ENCODE results near the gene XRN1. TPM values are rescaled to one million over a fixed set of nuclear protein-coding genes. Genes with fewer than 3 reads are reported as not detected.
"Not testable (repeated sequence)": the region's sequence is repeated elsewhere in the genome, so short reads cannot be mapped to it uniquely, and the experiment has no call there.

Gene XRN1
- total RNA-seq, 2 donors from 2014 or later = 32.1 to 33.3 TPM

DNA sequence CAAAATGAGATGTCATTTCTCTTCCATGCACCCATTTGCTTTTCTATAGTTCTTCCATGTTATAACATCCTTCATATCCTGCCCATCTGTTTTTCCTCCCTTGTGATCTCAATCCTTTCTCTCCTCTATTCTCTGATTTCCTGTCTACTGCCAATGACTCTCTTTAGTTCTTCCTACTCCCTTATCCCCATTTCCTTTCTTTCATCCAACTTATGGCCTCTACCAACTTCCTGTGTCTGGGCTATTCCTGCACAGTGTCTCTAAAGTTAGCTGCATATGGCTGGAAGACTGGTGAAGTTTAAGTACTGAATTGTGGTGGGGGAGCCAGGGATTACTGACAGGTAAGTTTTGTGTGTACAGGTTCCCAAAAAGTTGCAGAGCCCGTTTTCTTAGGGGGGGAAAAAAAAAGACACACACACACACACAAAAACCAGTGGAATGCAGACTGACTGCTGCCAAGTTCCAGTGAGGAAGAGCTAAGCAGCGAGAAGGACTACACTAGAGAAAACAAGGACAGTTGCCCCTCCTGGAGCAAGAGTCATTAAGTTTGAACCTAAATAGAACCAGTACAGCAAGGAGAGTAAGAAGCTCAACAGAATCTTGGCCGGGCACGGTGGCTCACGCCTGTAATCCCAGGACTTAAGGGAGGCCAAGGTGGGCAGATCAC lies 28.8 kb downstream of the XRN1 start:
- DNase-seq (ENCODE audit: low spot score) = no peak
- 76% methylated on average over 5 of the region's 5 CpGs for WGBS
- Histone ChIP-seq H3K36me3 (no peaks in the 10 kb centered on the region), H3K4me1 (replicated peaks) (no peaks in the 10 kb centered on the region), H3K27me3 (replicated peaks; ENCODE audit: insufficient read depth) (no peaks in the 10 kb centered on the region), H3K9me3 (no peaks in the 10 kb centered on the region), H3K4me3 (no peak overlapping the region), H3K27ac (no peak overlapping the region)
- TF ChIP-seq, protein P1, sequence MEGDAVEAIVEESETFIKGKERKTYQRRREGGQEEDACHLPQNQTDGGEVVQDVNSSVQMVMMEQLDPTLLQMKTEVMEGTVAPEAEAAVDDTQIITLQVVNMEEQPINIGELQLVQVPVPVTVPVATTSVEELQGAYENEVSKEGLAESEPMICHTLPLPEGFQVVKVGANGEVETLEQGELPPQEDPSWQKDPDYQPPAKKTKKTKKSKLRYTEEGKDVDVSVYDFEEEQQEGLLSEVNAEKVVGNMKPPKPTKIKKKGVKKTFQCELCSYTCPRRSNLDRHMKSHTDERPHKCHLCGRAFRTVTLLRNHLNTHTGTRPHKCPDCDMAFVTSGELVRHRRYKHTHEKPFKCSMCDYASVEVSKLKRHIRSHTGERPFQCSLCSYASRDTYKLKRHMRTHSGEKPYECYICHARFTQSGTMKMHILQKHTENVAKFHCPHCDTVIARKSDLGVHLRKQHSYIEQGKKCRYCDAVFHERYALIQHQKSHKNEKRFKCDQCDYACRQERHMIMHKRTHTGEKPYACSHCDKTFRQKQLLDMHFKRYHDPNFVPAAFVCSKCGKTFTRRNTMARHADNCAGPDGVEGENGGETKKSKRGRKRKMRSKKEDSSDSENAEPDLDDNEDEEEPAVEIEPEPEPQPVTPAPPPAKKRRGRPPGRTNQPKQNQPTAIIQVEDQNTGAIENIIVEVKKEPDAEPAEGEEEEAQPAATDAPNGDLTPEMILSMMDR (IDR thresholded peaks at IDR 0.05) = no peak
- TF ChIP-seq POLR2A (IDR thresholded peaks at IDR 0.05) (no peak), POLR2AphosphoS5 (IDR thresholded peaks at IDR 0.05) (no peak)
- intact Hi-C loops (cut with DNase I) = no loop called here

DNA sequence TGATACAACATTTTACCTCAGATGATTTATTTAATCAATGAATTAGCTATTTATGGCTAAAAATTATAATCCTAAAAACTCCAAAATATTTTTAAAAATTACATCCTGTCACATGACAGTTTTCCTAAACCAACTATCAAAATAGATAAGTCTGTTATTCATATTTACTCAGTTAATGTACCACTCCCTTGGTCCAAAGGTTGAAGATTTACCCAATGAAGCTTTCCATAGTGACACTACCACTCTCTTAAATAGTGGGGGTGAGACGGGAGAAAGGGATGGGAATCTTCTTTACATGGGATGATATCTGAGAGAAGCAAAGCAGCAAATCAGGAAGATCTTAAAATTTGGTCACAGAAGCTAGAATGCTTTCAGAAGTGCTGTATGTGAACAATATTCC lies 30.5 kb downstream of the XRN1 start:
- Histone ChIP-seq H3K27ac (no peak overlapping the region), H3K9me3 (no peaks in the 10 kb centered on the region), H3K36me3 (no peaks in the 10 kb centered on the region), H3K4me3 (no peak overlapping the region), H3K4me1 (replicated peaks) (no peaks in the 10 kb centered on the region), H3K27me3 (replicated peaks; ENCODE audit: insufficient read depth) (no peaks in the 10 kb centered on the region)
- intact Hi-C loops (cut with DNase I) = no loop called here
- DNase-seq (ENCODE audit: low spot score) = no peak
- TF ChIP-seq, protein P1 (IDR thresholded peaks at IDR 0.05) = no peak
- TF ChIP-seq POLR2AphosphoS5 (IDR thresholded peaks at IDR 0.05) (no peak), POLR2A (IDR thresholded peaks at IDR 0.05) (no peak)
- 98% methylated on average over 1 of the region's 1 CpG for WGBS

DNA sequence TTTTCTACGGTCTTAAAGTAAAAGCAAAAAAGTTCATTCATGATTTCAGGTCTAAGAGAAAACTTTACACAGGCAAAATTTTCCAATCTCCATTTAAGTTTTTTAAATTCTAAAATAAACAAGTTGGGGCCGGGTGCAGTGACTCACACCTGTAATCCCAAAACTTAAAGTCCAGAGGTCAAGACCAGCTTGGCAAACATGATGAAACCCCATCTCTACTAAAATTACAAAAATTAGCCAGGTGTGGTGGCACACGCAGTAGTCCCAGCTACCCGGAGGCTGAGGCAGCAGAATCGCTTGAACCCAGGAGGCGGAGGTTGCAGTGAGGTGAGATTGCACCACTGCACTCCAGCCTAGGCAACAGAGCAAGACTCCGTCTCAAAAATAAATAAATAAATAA lies 47.3 kb downstream of the XRN1 start:
- H3K4me3 ChIP-seq; H3K36me3 ChIP-seq; H3K27me3 ChIP-seq (replicated peaks; ENCODE audit: insufficient read depth); H3K27ac ChIP-seq; H3K9me3 ChIP-seq; DNase-seq (ENCODE audit: low spot score); H3K4me1 ChIP-seq (replicated peaks); intact Hi-C loops (cut with DNase I): not testable (repeated sequence)
- 95% methylated on average over 7 of the region's 7 CpGs for WGBS

DNA sequence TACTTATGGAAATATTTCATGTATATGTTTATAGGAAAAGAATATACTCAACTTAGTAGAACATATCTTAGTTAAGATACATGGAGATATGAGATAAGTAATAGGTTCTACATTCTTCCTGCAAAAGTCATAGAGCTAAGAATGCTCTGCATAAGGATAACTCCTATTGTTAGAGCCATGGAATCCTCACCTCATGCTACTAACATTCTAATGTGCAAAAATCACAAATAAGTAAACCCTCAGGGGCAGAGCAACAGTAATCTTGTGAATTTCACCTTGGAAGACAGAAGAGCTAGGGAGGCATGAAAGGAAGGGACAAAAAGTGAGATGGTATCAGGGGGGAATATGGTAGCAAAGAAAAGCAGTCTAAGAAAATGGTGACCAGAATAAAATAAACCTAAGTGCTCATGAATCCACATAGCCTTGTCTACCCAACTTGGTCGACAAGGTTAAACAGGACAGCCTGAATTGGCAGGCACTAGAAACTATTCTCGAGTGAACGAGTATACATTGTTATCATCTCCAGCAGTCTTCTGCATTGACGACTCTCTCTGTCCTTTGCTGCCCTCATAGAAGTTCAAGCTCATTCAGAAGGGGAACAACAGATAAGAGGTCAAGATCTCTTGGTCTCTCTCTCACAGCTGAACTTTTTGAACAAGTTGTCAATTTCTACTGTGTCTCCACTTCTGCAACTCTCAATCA lies 52.8 kb downstream of the XRN1 start:
- DNase-seq (ENCODE audit: low spot score) = no peak
- no peaks in the 10 kb centered on the region for H3K27me3 ChIP-seq (replicated peaks; ENCODE audit: insufficient read depth)
- WGBS = 97% methylated on average over 4 of the region's 4 CpGs
- no peaks in the 10 kb centered on the region for H3K4me1 ChIP-seq (replicated peaks)
- H3K36me3 ChIP-seq = peaks cover 0 to 5% of the 10 kb centered on the region in 2 donors
- H3K4me3 ChIP-seq = no peak overlapping the region
- no peaks in the 10 kb centered on the region for H3K9me3 ChIP-seq
- H3K27ac ChIP-seq = no peak overlapping the region
- intact Hi-C loops (cut with DNase I) = no loop called here
- TF ChIP-seq, protein P1 (IDR thresholded peaks at IDR 0.05) = no peak
- no peak for TF ChIP-seq POLR2A (IDR thresholded peaks at IDR 0.05)
- TF ChIP-seq POLR2AphosphoS5 (IDR thresholded peaks at IDR 0.05) = no peak

DNA sequence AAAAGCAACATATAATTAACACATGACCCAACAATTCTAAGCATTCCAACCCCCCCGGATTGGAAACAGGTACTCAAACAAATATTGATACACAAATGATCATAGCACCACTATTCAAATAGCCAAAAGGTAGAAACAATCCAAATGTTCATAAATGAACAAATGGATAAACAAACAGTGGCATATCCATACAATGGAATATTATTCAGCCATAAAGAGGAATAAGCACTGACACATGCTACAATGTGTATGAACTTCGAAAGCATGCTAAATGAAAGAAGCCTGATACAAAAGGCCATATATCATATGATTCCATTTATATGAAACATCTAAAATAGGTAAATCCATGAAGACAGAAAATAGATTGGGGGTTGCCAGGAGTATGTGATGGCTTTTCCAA lies 62.8 kb downstream of the XRN1 start:
- Histone ChIP-seq H3K9me3 (no peaks in the 10 kb centered on the region), H3K36me3 (no peaks in the 10 kb centered on the region), H3K4me1 (replicated peaks) (no peaks in the 10 kb centered on the region), H3K27ac (no peak overlapping the region), H3K27me3 (replicated peaks; ENCODE audit: insufficient read depth) (no peaks in the 10 kb centered on the region), H3K4me3 (no peak overlapping the region)
- TF ChIP-seq POLR2A (IDR thresholded peaks at IDR 0.05) (no peak), POLR2AphosphoS5 (IDR thresholded peaks at IDR 0.05) (no peak)
- TF ChIP-seq, protein P1 (IDR thresholded peaks at IDR 0.05) = no peak
- DNase-seq (ENCODE audit: low spot score) = no peak
- intact Hi-C loops (cut with DNase I) = no loop called here
- 91% methylated on average over 2 of the region's 2 CpGs for WGBS

All from prostate gland (tissue), 2 donors.